Measurements from ENCODE around the gene SERPINI1.

- TF ChIP-seq CTCF (IDR thresholded peaks at IDR 0.05 in 8 of 11, conservative IDR thresholded peaks at IDR 0.05 in 3 of 11) (no peak), POLR2A (IDR thresholded peaks at IDR 0.05) (no peak)
Observed at GRCh38 chr3:167798443-167798842, 62.9 kb downstream of the SERPINI1 start.

All from spleen (tissue), 7 donors.